PFSK-1 (cell line): ENCODE data around the gene MYO9A.

ENCODE experiments used
- FOXP2 ChIP-seq: optimal IDR thresholded peaks from 2 replicates; pipeline ENCODE3; 2011; ENCODE audit warnings: borderline replicate concordance, control low read depth, inconsistent platforms; ENCODE audit not compliant: insufficient read depth; ENCODE audit errors: extremely low read length, extremely low read depth
- POLR2AphosphoS5 ChIP-seq: IDR thresholded peaks from 2 replicates; pipeline ENCODE4 v1.6.1; 2012; ENCODE audit warnings: low read depth, mild to moderate bottlenecking, control low read depth, low read length, moderate library complexity
- SIN3A ChIP-seq: IDR thresholded peaks from 2 replicates; pipeline ENCODE4 v1.6.1; 2012; ENCODE audit warnings: mild to moderate bottlenecking, low read length, moderate library complexity, borderline replicate concordance; ENCODE audit not compliant: insufficient read depth
- TAF1 ChIP-seq: IDR thresholded peaks from 2 replicates; pipeline ENCODE4 v1.6.1; 2012; ENCODE audit warnings: low read length, control low read depth, borderline replicate concordance; ENCODE audit not compliant: insufficient read depth
- TF ChIP-seq, protein P1 (sequence below), 2 experiments: IDR thresholded peaks; 2 replicates each; pipeline versions ENCODE4 v1.6.1 to v1.8.0; 2011 to 2012; ENCODE audit warnings: low read depth in 2 of 2, low read length in 2 of 2, control low read depth in 1 of 2, inconsistent platforms in 1 of 2, mild to moderate bottlenecking in 1 of 2, moderate library complexity in 1 of 2; ENCODE audit not compliant: insufficient read depth in 1 of 2

MYO9A gene

DNA sequence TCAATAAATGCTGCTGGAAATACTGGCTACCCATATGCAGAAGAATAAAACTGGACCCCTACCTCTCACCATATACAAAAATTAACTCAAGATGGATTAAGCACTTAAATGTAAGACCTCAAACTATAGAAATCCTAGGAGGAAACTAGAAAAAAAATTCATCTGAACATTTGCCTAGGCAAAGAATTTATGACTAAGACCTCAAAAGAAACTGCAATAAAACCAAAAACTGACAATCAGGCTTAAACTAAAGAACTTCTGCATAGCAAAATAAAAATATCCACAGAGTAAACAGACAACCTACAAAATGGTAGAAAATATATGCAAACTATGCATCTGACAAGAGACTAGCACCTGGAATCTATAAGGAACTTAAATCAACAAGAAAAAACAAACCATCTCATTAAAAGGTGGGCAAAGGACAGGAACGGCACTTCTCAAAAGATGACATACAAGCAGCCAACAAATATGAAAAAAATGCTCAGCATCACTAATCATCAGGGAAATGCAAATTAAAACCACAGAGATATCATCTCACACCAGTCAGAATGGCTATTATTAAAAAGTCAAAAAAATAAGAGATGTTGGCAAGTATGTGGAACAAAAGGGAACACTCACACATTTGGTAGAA lies 47.0 kb downstream of the MYO9A start:
- TF ChIP-seq FOXP2 = no peak
- TF ChIP-seq, protein P1, sequence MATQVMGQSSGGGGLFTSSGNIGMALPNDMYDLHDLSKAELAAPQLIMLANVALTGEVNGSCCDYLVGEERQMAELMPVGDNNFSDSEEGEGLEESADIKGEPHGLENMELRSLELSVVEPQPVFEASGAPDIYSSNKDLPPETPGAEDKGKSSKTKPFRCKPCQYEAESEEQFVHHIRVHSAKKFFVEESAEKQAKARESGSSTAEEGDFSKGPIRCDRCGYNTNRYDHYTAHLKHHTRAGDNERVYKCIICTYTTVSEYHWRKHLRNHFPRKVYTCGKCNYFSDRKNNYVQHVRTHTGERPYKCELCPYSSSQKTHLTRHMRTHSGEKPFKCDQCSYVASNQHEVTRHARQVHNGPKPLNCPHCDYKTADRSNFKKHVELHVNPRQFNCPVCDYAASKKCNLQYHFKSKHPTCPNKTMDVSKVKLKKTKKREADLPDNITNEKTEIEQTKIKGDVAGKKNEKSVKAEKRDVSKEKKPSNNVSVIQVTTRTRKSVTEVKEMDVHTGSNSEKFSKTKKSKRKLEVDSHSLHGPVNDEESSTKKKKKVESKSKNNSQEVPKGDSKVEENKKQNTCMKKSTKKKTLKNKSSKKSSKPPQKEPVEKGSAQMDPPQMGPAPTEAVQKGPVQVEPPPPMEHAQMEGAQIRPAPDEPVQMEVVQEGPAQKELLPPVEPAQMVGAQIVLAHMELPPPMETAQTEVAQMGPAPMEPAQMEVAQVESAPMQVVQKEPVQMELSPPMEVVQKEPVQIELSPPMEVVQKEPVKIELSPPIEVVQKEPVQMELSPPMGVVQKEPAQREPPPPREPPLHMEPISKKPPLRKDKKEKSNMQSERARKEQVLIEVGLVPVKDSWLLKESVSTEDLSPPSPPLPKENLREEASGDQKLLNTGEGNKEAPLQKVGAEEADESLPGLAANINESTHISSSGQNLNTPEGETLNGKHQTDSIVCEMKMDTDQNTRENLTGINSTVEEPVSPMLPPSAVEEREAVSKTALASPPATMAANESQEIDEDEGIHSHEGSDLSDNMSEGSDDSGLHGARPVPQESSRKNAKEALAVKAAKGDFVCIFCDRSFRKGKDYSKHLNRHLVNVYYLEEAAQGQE (IDR thresholded peaks at IDR 0.05; ENCODE audit: insufficient read depth in 1 of 2, low read depth in 2 of 2, low read length in 2 of 2) = no peak
- no peak for TF ChIP-seq POLR2AphosphoS5
- no peak for TF ChIP-seq SIN3A
- TF ChIP-seq TAF1 = no peak

DNA sequence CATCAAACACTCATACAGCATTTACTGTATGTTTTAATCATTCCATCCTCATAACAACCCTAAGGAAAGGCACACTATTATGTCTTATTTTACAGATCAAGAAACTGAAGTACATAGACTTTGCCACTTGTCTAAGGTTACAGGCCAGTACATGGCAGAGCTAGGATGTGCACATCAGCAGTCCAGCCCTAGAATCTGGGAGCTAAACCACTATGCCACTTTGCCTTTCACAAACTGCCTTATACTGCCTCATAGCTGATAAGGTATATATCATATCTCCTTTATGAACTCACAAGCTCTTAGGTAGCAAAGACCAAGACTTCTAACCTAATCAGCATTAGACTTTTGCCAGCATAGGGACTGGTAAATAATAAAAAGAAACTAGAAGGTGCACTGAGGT lies 49.1 kb downstream of the MYO9A start:
- TF ChIP-seq SIN3A = no peak
- no peak for TF ChIP-seq POLR2AphosphoS5
- TF ChIP-seq, protein P1 (IDR thresholded peaks at IDR 0.05; ENCODE audit: insufficient read depth in 1 of 2, low read depth in 2 of 2, low read length in 2 of 2) = no peak
- TF ChIP-seq TAF1 = no peak
- TF ChIP-seq FOXP2 = no peak

DNA sequence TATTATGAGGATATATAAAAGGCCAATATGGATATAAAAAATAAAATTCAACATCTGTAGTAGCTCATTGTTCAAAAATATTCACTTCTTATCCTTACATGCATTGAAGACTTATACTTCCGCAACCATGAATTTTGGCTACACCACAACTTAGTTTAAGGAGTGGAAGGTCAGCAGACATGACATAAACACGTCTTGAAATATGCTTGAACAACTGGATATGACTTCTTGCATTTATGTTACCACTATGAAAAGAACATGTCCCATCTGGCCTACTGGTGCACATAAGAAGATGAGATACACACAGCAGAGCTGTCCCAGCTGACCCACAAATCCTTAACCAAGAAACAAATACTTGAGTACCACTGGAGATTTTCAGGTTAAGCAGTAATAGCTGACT lies 52.1 kb downstream of the MYO9A start:
- TF ChIP-seq TAF1 (no peak), SIN3A (no peak), FOXP2 (no peak), POLR2AphosphoS5 (no peak)
- TF ChIP-seq, protein P1 (IDR thresholded peaks at IDR 0.05; ENCODE audit: insufficient read depth in 1 of 2, low read depth in 2 of 2, low read length in 2 of 2) = no peak

DNA sequence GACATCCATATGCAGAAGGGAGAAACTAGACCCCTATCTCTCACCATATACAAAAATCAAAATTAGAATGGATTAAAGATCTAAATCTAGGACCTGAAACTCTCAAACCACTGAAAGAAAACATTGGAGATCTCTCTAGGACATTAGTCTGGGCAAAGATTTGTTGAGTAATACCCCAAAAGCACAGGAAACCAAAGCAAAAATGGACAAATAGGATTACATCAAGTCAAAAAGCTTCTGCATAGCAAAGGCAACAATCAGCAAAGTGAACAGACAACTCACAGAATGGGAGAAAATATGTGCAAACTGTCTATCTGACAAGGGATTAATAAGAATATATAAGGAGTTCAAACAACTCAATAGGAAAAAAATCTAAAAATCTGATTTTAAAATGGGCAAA lies 54.8 kb downstream of the MYO9A start:
- no peak for TF ChIP-seq POLR2AphosphoS5
- TF ChIP-seq FOXP2 = no peak
- no peak for TF ChIP-seq TAF1
- TF ChIP-seq, protein P1 (IDR thresholded peaks at IDR 0.05; ENCODE audit: insufficient read depth in 1 of 2, low read depth in 2 of 2, low read length in 2 of 2) = no peak
- no peak for TF ChIP-seq SIN3A
